Body of pancreas (tissue), 4 donors: ENCODE results near the gene AASDHPPT. TPM values are rescaled to one million over a fixed set of nuclear protein-coding genes. Genes with fewer than 3 reads are reported as not detected.

Experiments used
- ATAC-seq: fragments of 150-250 bp; one replicate; pipeline ENCODE4 v1.9.1; 2016
- DNase-seq, 4 donors: peaks; one replicate each; pipeline ENCODE4 v3.0.0-alpha.2; 2019
- H3K27ac ChIP-seq, 4 donors: fragments of 200-600 bp; sonication (generic); 1 replicate in 3 of 4; 2 replicates in 1 of 4; pipeline versions ENCODE4 v1.5.1 to v1.6.1; 2016 to 2019; ENCODE audit warnings: mild to moderate bottlenecking in 1 of 4, mixed read lengths in 1 of 4, moderate library complexity in 1 of 4
- H3K27me3 ChIP-seq, 2 donors: fragments of 200-600 bp; sonication (generic); one replicate each; pipeline ENCODE4 v1.6.0; 2016; ENCODE audit warnings: mild to moderate bottlenecking in 1 of 2
- H3K36me3 ChIP-seq, 2 donors: fragments of 200-600 bp; sonication (generic); replicated peaks in 1 of 2; 2 replicates each; pipeline ENCODE4 v1.5.1; 2016; ENCODE audit warnings: low read depth in 2 of 2; ENCODE audit not compliant: insufficient read depth in 1 of 2
- H3K4me1 ChIP-seq: fragments of 200-600 bp; sonication (generic); one replicate; pipeline ENCODE4 v1.6.0; 2016
- H3K4me3 ChIP-seq, 2 donors: fragments of 200-600 bp; sonication (generic); 1 replicate in 1 of 2; 2 replicates in 1 of 2; pipeline ENCODE4 v1.5.1; 2016 to 2019
- H3K9me3 ChIP-seq, 3 donors: fragments of 200-600 bp; sonication (generic); 1 replicate in 2 of 3; 2 replicates in 1 of 3; pipeline ENCODE4 v1.5.1; 2016
- CTCF ChIP-seq, 7 experiments: fragments of 450-650 bp in 4 of 7; fragments of 200-600 bp in 3 of 7; sonication (generic) in 3 of 7; IDR thresholded peaks; one replicate each; pipeline ENCODE4 v1.5.1; 2016 to 2019; ENCODE audit warnings: antibody characterized with exemption in 7 of 7
- POLR2A ChIP-seq, 3 donors: fragments of 450-650 bp; IDR thresholded peaks; one replicate each; pipeline ENCODE4 v1.6.1; 2016; ENCODE audit warnings: antibody characterized with exemption in 3 of 3, mild to moderate bottlenecking in 2 of 3
- WGBS, 2 donors: methylation state at CpG; one replicate each; pipeline ENCODE4 v1.1.5; 2017; 5-methylcytosine and 5-hydroxymethylcytosine counted together
- intact Hi-C: fragments of 100-400 bp; cut with DNase I; formaldehyde crosslinking; loops from one replicate; pipeline ENCODE4 v1.15.1; 2023
- total RNA-seq, 2 donors: library from RNA; depleted of rRNA; stranded (reverse); fragments of >200 nt; gene quantifications; one replicate each; pipeline ENCODE4 v1.1.0, GENCODE V29; 2016

Gene AASDHPPT
- total RNA-seq, 2 donors from 2014 or later, result 22.1 to 25.2 TPM

- 89 to 97% methylated on average over 1 of the region's 1 CpG for WGBS, 2 donors
- Histone ChIP-seq H3K36me3 (peaks cover 3 to 5% of the 10 kb centered on the region in 2 donors), H3K27ac (no peak overlapping the region), H3K4me3 (no peak overlapping the region), H3K4me1 (no peaks in the 10 kb centered on the region), H3K9me3 (no peaks in the 10 kb centered on the region), H3K27me3 (no peaks in the 10 kb centered on the region)
- ATAC-seq (no peak), DNase-seq (no peak)
- TF ChIP-seq CTCF (IDR thresholded peaks at IDR 0.05), result no peak
- TF ChIP-seq POLR2A (IDR thresholded peaks at IDR 0.05), result no peak
- intact Hi-C loops, result no loop called here
These were observed 24.4 kb downstream of the AASDHPPT start for GRCh38 chr11:106101819-106102218.

- ATAC-seq, result no peak
- DNase-seq, result no peak
- no peak overlapping the region for H3K27ac ChIP-seq
- no peaks in the 10 kb centered on the region for H3K27me3 ChIP-seq
- no peaks in the 10 kb centered on the region for H3K4me1 ChIP-seq
- no peaks in the 10 kb centered on the region for H3K9me3 ChIP-seq
- H3K4me3 ChIP-seq, result no peak overlapping the region
- H3K36me3 ChIP-seq, result no peaks in the 10 kb centered on the region
- TF ChIP-seq POLR2A (IDR thresholded peaks at IDR 0.05) (no peak), CTCF (IDR thresholded peaks at IDR 0.05) (no peak)
- intact Hi-C loops, result no loop called here
- WGBS, 2 donors, result 87 to 88% methylated on average over 6 of the region's 6 CpGs
These were observed 28.5 kb downstream of the AASDHPPT start for GRCh38 chr11:106105986-106106385.

- no peak for TF ChIP-seq CTCF (IDR thresholded peaks at IDR 0.05)
- no peak for TF ChIP-seq POLR2A (IDR thresholded peaks at IDR 0.05)
- no peaks in the 10 kb centered on the region for H3K36me3 ChIP-seq
- H3K9me3 ChIP-seq, result no peaks in the 10 kb centered on the region
- H3K4me1 ChIP-seq, result no peaks in the 10 kb centered on the region
- H3K27me3 ChIP-seq, result no peaks in the 10 kb centered on the region
- no peak for ATAC-seq
- WGBS, 2 donors, result 71 to 73% methylated on average over 6 of the region's 6 CpGs
- no peak overlapping the region for H3K27ac ChIP-seq
- no peak for DNase-seq
- intact Hi-C loops, result no loop called here
- H3K4me3 ChIP-seq, result no peak overlapping the region
These were observed 44.3 kb downstream of the AASDHPPT start for GRCh38 chr11:106121570-106122320.

- H3K4me3 ChIP-seq, result no peak overlapping the region
- intact Hi-C loops, result no loop called here
- TF ChIP-seq POLR2A (IDR thresholded peaks at IDR 0.05) (no peak), CTCF (IDR thresholded peaks at IDR 0.05) (no peak)
- no peaks in the 10 kb centered on the region for H3K4me1 ChIP-seq
- no peaks in the 10 kb centered on the region for H3K9me3 ChIP-seq
- H3K36me3 ChIP-seq, result no peaks in the 10 kb centered on the region
- ATAC-seq (no peak), DNase-seq (no peak)
- H3K27me3 ChIP-seq, result no peaks in the 10 kb centered on the region
- 12 to 22% methylated on average over 3 of the region's 3 CpGs for WGBS, 2 donors
- no peak overlapping the region for H3K27ac ChIP-seq
These were observed 50.1 kb downstream of the AASDHPPT start for GRCh38 chr11:106127604-106128003.

- H3K4me1 ChIP-seq, result no peaks in the 10 kb centered on the region
- no peak for ATAC-seq
These were observed 51.3 kb downstream of the AASDHPPT start for GRCh38 chr11:106128740-106129139.

More at GRCh38 chr11:106128740-106129139, 51.3 kb downstream of the AASDHPPT start:
- Histone ChIP-seq H3K36me3 (no peaks in the 10 kb centered on the region), H3K9me3 (no peaks in the 10 kb centered on the region), H3K27me3 (no peaks in the 10 kb centered on the region), H3K4me3 (no peak overlapping the region), H3K27ac (no peak overlapping the region)
- TF ChIP-seq POLR2A (IDR thresholded peaks at IDR 0.05), result no peak
- TF ChIP-seq CTCF (IDR thresholded peaks at IDR 0.05), result no peak
- no peak for DNase-seq
- intact Hi-C loops, result no loop called here
- WGBS, 2 donors, result 63 to 81% methylated on average over 2 of the region's 2 CpGs
